Loucy (cell line): ENCODE measurements around the gene PLCG2.

Experiments used
- H2AFZ ChIP-seq: fragments of 200-600 bp; sonication (generic); 2 replicates; pipeline ENCODE4 v1.6.0; 2016; ENCODE audit warnings: antibody characterized with exemption, mild to moderate bottlenecking, low read length, moderate library complexity
- H3F3A ChIP-seq: fragments of 200-600 bp; 2 replicates; pipeline ENCODE4 v1.6.0; 2016; ENCODE audit warnings: antibody characterized with exemption, low read depth, mild to moderate bottlenecking
- H3K27me3 ChIP-seq: fragments of 200-600 bp; sonication (generic); 2 replicates; pipeline ENCODE4 v1.6.1; 2014; ENCODE audit warnings: low read length, mild to moderate bottlenecking; ENCODE audit not compliant: insufficient read depth, poor library complexity, severe bottlenecking
- H3K36me3 ChIP-seq: fragments of 200-600 bp; sonication (generic); 2 replicates; pipeline ENCODE4 v1.6.1; 2016; ENCODE audit warnings: low read length; ENCODE audit not compliant: insufficient read depth
- H3K4me1 ChIP-seq: fragments of 200-600 bp; sonication (generic); 2 replicates; pipeline ENCODE4 v1.5.1; 2014; ENCODE audit warnings: low read length, mild to moderate bottlenecking; ENCODE audit not compliant: insufficient read depth, poor library complexity, severe bottlenecking
- H3K4me2 ChIP-seq: fragments of 200-600 bp; sonication (generic); 2 replicates; pipeline ENCODE4 v1.6.0; 2014; ENCODE audit warnings: antibody characterized with exemption, low read length, low read depth, mild to moderate bottlenecking; ENCODE audit not compliant: poor library complexity, severe bottlenecking
- H3K4me3 ChIP-seq: fragments of 200-600 bp; sonication (generic); 2 replicates; pipeline ENCODE4 v1.5.1; 2014; ENCODE audit warnings: low read length, mild to moderate bottlenecking, mixed read lengths; ENCODE audit not compliant: poor library complexity, severe bottlenecking
- H3K79me2 ChIP-seq: fragments of 200-600 bp; sonication (generic); 2 replicates; pipeline ENCODE4 v1.6.1; 2014; ENCODE audit warnings: low read length; ENCODE audit not compliant: insufficient read depth
- H3K9ac ChIP-seq: fragments of 200-600 bp; sonication (generic); 2 replicates; pipeline ENCODE4 v1.6.0; 2014; ENCODE audit warnings: mild to moderate bottlenecking, low read depth, low read length, moderate library complexity; ENCODE audit not compliant: poor library complexity, severe bottlenecking
- H3K9me2 ChIP-seq: fragments of 200-600 bp; sonication (generic); replicated peaks from 2 replicates; pipeline ENCODE4 v1.6.1; 2016; ENCODE audit warnings: low read depth, low read length, mixed read lengths
- H3K9me3 ChIP-seq: fragments of 200-600 bp; sonication (generic); 2 replicates; pipeline ENCODE4 v1.6.1; 2014; ENCODE audit warnings: mild to moderate bottlenecking, antibody characterized with exemption, low read length, low read depth; ENCODE audit not compliant: insufficient read depth
- H4K20me1 ChIP-seq: fragments of 200-600 bp; sonication (generic); 2 replicates; pipeline ENCODE4 v1.6.0; 2014; ENCODE audit warnings: antibody characterized with exemption, low read length, mild to moderate bottlenecking; ENCODE audit not compliant: insufficient read depth, poor library complexity, severe bottlenecking
- CTCF ChIP-seq: fragments of 200-600 bp; sonication (generic); conservative IDR thresholded peaks from 2 replicates; pipeline ENCODE4 v1.5.1; 2014; ENCODE audit warnings: mild to moderate bottlenecking, antibody characterized with exemption, low read length
- EZH2phosphoT487 ChIP-seq: fragments of 200-600 bp; IDR thresholded peaks from 2 replicates; pipeline ENCODE4 v1.6.1; 2018; ENCODE audit warnings: antibody characterized with exemption, mild to moderate bottlenecking, moderate library complexity, borderline replicate concordance

Gene PLCG2

GRCh38 chr16:81882559-81882958 is 103.5 kb downstream of the PLCG2 start:
- H3F3A ChIP-seq, result no peaks in the 10 kb centered on the region
- H3K4me2 ChIP-seq, result no peak overlapping the region
- no peaks in the 10 kb centered on the region for H3K4me1 ChIP-seq
- H3K4me3 ChIP-seq, result no peak overlapping the region
- H3K79me2 ChIP-seq, result no peaks in the 10 kb centered on the region
- no peaks in the 10 kb centered on the region for H3K9me2 ChIP-seq
- no peaks in the 10 kb centered on the region for H4K20me1 ChIP-seq
- no peak overlapping the region for H3K9ac ChIP-seq
- no peaks in the 10 kb centered on the region for H3K9me3 ChIP-seq
- no peaks in the 10 kb centered on the region for H3K27me3 ChIP-seq
- H3K36me3 ChIP-seq, result peaks cover 4% of the 10 kb centered on the region; the same call in 1 of the 2 replicates
- H2AFZ ChIP-seq, result no peak overlapping the region
- TF ChIP-seq CTCF (no peak), EZH2phosphoT487 (no peak)

- Histone ChIP-seq H3K4me2 (no peak overlapping the region), H3K4me1 (no peaks in the 10 kb centered on the region), H3K36me3 (peaks cover 3% of the 10 kb centered on the region; the same call in 1 of the 2 replicates), H3K9me2 (no peaks in the 10 kb centered on the region), H3K4me3 (no peak overlapping the region), H3K9ac (no peak overlapping the region), H4K20me1 (no peaks in the 10 kb centered on the region), H3F3A (no peaks in the 10 kb centered on the region), H3K79me2 (no peaks in the 10 kb centered on the region), H2AFZ (no peak overlapping the region), H3K27me3 (no peaks in the 10 kb centered on the region), H3K9me3 (no peaks in the 10 kb centered on the region)
- TF ChIP-seq CTCF, result no peak
- no peak for TF ChIP-seq EZH2phosphoT487
These were observed 104.1 kb downstream of the PLCG2 start for GRCh38 chr16:81883235-81883634.

GRCh38 chr16:81885976-81886586 is 107.0 kb downstream of the PLCG2 start:
- Histone ChIP-seq H3F3A (no peaks in the 10 kb centered on the region), H3K27me3 (no peaks in the 10 kb centered on the region), H4K20me1 (no peaks in the 10 kb centered on the region), H3K4me2 (no peak overlapping the region), H3K9me3 (no peaks in the 10 kb centered on the region), H3K4me1 (no peaks in the 10 kb centered on the region), H3K9me2 (no peaks in the 10 kb centered on the region), H2AFZ (no peak overlapping the region), H3K4me3 (no peak overlapping the region), H3K36me3 (peaks cover 3% of the 10 kb centered on the region; the same call in 1 of the 2 replicates), H3K9ac (no peak overlapping the region), H3K79me2 (no peaks in the 10 kb centered on the region)
- peak; percentile 87 for TF ChIP-seq CTCF
- no peak for TF ChIP-seq EZH2phosphoT487
